SIG-M5 treated with dmso at 0.1 percent for 504 hours (cell line): ENCODE data around the gene ADAD1.
"Not testable (repeated sequence)": the region's sequence is repeated elsewhere in the genome, so short reads cannot be mapped to it uniquely, and the experiment has no call there.

Experiments
- DNase-seq: peaks from one replicate; lab custom pipeline; 2025; ENCODE audit not compliant: unreplicated experiment; lab: John Stamatoyannopoulos, UW

Gene ADAD1

GRCh38 chr4:122378711-122379110 lies at the start of gene ADAD1:
ADAD1 (plus strand) TSS chr4:122379011; CDS start chr4:122380070, 1,059 bp downstream.
- no peak for DNase-seq

- DNase-seq: no peak
Measured at GRCh38 chr4:122329876-122330565, 48.8 kb upstream of the ADAD1 start.

- no peak for DNase-seq
Measured at GRCh38 chr4:122331195-122331594, 47.6 kb upstream of the ADAD1 start.

- no peak for DNase-seq
Measured at GRCh38 chr4:122334828-122335227, 44.0 kb upstream of the ADAD1 start.

GRCh38 chr4:122341886-122342285 lies 36.9 kb upstream of the ADAD1 start:
- peak; percentile 3 for DNase-seq

- DNase-seq: no peak
Measured at GRCh38 chr4:122346036-122346435, 32.8 kb upstream of the ADAD1 start.

GRCh38 chr4:122346503-122346902 lies 32.3 kb upstream of the ADAD1 start:
- DNase-seq: no peak

- DNase-seq: no peak
Measured at GRCh38 chr4:122356317-122356808, 22.4 kb upstream of the ADAD1 start.

- no peak for DNase-seq
Measured at GRCh38 chr4:122360754-122361153, 18.1 kb upstream of the ADAD1 start.

- no peak for DNase-seq
Measured at GRCh38 chr4:122364700-122365404, 14.0 kb upstream of the ADAD1 start.

GRCh38 chr4:122368786-122369185 lies 10.0 kb upstream of the ADAD1 start:
- not testable (repeated sequence) for DNase-seq

- DNase-seq: no peak
Measured at GRCh38 chr4:122377352-122377751, 1.5 kb upstream of the ADAD1 start.

GRCh38 chr4:122379239-122379638 lies 428 bp downstream of the ADAD1 start:
- DNase-seq: no peak

GRCh38 chr4:122383341-122383740 lies 4.5 kb downstream of the ADAD1 start:
- DNase-seq: no peak

GRCh38 chr4:122384245-122384644 lies 5.4 kb downstream of the ADAD1 start:
- no peak for DNase-seq

GRCh38 chr4:122393276-122393675 lies 14.5 kb downstream of the ADAD1 start:
- no peak for DNase-seq

GRCh38 chr4:122403861-122404260 lies 25.1 kb downstream of the ADAD1 start:
- no peak for DNase-seq

- no peak for DNase-seq
Measured at GRCh38 chr4:122412547-122412946, 33.7 kb downstream of the ADAD1 start.

- DNase-seq: no peak
Measured at GRCh38 chr4:122423246-122423645, 44.4 kb downstream of the ADAD1 start.

- no peak for DNase-seq
Measured at GRCh38 chr4:122431351-122431750, 52.5 kb downstream of the ADAD1 start.

GRCh38 chr4:122434285-122434684 lies 55.5 kb downstream of the ADAD1 start:
- no peak for DNase-seq

GRCh38 chr4:122450847-122451246 lies 72.0 kb downstream of the ADAD1 start:
- DNase-seq: peak; percentile 34
